GM18873 (cell line): ENCODE measurements around the gene QPCT.
A peak's percentile ranks its signal among the peaks of the same experiment; 100 is the strongest.
"Not testable (repeated sequence)": the region's sequence is repeated elsewhere in the genome, so short reads cannot be mapped to it uniquely, and the experiment has no call there.

Experiments
- ATAC-seq: cut with Tn5 transposase; IDR thresholded peaks from one replicate; pipeline ENCODE4 v1.9.1; 2021; ENCODE audit warnings: mild to moderate bottlenecking, moderate library complexity, moderate number of reproducible peaks; ENCODE audit not compliant: unreplicated experiment, low FRiP score

The QPCT gene

GRCh38 chr2:37356299-37356698, 11.9 kb downstream of the QPCT start:
- ATAC-seq = no peak

GRCh38 chr2:37357069-37357468, 12.6 kb downstream of the QPCT start:
- ATAC-seq = no peak

- ATAC-seq = no peak
These were observed 13.1 kb downstream of the QPCT start for GRCh38 chr2:37357530-37357929.

DNA sequence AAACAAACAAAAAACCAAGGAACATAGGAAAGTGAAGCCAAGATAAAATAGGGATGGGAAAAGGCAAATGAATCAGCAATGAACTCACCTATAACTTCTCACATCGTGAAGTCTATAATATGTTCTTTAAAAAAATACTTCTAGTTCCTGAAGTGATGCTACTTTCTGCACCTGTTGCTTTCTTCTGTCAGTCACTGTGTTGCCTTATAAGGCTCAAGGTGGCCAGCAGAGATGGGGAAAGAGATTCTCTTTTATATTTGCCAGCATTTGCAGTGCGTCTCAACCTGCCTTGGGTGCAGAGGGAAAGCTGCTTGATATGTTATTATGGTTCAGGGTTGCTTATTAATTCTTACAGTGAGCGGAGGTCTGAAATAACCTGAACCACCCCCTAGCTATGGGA, 14.0 kb downstream of the QPCT start:
- ATAC-seq = no peak

DNA sequence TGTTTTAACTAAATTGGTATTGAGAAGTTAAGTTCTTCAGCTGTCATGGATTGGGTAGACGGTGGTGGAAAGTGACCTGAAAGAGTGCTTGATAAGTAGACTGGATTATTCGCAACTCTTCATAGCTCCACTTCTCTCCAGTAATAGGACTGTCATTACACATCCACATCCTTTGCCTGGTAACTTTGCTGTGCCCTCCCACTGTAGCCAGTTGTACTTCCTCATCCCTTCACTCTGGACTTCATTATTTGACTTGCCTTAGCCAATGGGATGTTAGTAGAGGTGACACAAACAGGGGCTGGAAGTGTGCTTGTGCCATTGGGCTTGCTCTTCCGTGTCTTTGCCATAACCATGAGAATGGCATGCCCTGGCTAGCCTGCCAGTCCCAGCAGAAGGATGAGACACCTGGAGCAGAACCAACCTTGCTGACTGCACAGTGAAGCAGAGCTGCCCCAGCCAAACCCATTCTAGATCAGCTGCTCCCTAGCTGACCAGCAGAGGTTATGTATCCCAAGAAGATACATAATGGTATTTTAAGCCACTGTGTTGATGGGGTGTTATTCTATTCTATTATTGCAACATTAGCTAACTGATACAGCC, 16.9 kb downstream of the QPCT start:
- no peak for ATAC-seq

DNA sequence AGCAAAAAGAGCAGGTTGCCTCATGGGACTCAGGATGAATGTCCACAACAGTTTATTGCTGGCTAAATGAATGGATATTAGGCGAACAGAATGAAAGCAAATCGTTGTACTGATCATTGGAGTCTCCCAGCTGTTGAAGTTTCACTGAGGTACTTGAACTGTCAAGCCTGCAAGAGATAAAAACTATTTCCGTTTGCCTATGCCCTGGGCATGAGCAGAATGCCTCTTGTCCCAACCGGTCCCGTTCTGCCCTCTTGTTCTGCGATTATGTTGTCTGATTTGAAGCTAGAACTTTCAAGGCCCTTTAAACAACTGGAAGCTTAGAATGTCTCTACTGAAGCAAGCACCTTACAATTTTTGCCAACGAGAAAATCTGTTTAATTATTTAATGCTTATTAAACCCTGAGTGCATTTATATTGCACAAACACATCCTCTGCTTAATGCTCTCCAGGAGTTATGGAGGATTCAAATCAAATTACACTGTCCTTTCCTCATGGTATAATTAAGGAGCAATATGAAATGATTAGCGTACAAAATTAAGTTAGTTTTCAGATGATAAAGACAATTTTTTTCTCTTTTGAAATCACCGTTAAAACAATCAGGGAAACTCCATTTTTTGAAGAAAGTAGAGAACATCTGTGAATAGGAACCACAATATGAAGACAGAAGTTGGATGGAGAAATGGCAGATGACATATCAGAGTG, 17.7 kb downstream of the QPCT start:
- no peak for ATAC-seq

DNA sequence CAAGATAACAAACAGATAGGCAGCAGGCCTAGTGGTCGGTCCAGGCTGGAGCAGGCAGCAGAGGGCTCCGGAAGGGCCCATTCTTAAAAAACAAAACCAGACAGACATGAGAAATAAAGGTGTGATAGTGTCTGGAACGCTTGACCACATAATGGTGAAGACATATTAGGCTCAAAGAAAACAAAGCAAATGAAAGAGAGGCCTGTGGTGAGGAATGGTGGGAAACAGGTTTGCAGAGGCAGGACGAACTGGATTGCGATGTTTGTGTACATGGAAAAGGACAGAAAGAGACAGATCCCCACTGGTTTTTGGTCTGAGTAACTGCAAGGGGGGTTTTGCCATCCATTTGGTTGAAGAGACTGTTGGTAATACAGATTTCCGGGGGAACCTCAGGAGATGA, 19.9 kb downstream of the QPCT start:
- ATAC-seq = no peak

- ATAC-seq = peak; percentile 95
These were observed 21.2 kb downstream of the QPCT start for GRCh38 chr2:37365669-37366068.

- ATAC-seq = no peak
These were observed 22.3 kb downstream of the QPCT start for GRCh38 chr2:37366773-37367172.

DNA sequence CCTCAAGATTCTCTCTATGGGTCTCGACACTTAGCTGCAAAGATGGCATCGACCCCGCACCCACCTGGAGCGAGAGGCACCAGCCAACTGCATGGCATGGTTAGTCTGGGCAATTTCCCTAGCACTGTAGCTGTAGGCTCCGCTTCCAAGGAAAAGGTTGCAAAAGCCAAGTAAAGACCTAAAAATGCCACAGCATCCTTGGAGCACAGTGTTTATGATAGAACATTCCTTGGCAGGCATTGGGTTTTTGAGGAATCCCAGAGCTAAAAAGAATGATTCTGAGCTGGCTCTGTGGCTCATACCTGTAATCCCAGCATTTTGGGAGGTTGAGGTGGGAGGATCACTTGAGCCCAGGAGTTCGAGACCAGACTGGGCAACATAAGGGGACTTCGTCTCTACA, 22.9 kb downstream of the QPCT start:
- ATAC-seq = no peak

DNA sequence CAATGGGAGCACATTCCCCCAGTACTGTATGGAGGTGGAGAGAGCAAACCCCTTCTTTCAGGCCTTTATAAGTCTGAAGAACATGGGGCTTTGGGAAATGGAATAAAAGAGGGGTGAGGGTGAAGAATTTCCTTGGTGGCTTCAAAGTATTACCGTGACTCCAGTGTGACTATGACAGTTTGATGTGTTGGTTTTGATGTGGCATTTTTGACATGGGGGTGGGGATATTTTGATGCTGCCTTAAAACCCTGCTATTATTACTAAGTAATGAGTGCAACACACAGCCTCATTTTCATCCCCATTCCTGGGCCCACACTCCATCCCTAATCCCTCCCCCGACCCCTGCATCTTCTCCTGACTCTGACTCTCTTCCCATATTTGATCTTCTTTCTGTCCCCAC, 23.6 kb downstream of the QPCT start:
- no peak for ATAC-seq

DNA sequence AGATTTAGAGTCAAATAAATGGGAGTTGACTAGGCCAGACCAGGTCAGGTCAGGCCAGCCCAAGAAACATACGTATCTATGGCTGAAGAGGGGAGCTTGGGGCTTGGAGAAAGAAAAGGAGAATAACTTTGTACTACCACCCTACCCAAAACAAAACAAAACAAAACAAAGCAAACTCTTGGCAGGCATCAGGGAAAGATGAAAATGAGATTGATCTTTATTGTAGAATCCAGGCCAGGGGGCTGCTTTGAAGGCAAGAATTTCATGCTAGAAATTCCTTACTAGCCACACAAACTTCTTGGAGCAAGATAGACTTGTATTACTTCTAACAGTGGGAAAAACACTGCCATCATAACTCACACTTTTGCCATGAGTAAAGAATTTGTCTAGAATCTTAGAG, 26.2 kb downstream of the QPCT start:
- no peak for ATAC-seq

- no peak for ATAC-seq
These were observed 27.6 kb downstream of the QPCT start for GRCh38 chr2:37372000-37372399.

DNA sequence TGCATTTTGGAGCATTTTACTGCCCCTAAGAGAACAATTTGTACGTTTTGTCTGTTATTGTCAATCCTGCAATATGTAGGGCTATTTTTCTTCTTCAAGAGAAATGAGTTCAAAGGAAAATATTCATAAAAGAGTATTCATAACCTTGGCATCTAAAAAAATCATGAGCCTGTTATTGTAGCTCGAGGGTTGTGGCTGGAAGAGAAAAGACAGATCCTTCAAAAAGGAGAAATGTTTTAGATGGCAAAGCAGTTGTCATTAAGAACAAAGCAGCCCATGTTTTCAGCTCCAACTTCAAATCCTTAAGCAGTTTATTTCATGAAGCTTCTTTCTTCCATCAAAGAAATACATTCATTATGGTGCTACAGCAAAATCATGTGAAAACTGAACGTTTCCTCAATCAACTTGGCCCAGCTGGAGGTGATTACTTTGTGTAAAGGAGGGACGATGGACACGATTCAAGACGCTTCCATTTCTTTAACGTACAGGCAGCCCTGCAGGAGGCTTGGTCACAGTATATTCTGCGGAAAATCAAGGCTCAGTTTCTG, 31.4 kb downstream of the QPCT start:
- ATAC-seq = peak; percentile 22

- peak; percentile 88 for ATAC-seq
These were observed 32.2 kb downstream of the QPCT start for GRCh38 chr2:37376421-37377186.

DNA sequence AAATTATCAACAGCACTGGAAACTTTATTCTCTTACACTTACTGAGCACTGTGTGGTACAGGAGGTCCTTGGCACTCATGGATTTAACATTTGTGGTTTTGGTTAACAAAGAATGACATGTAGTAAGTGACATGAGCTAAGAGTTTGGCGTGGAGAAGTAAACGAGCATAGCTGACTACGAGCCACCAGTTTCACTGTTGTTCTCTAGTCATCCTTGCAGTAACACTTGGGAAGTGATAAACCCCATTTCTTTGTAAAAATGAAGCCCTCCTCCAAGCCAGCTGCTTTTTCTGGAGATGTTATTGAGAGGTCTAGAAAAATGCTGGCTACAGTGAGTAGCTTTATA, 32.7 kb downstream of the QPCT start:
- peak; percentile 48 for ATAC-seq

GRCh38 chr2:37378411-37378810, 34.0 kb downstream of the QPCT start:
- ATAC-seq = no peak

DNA sequence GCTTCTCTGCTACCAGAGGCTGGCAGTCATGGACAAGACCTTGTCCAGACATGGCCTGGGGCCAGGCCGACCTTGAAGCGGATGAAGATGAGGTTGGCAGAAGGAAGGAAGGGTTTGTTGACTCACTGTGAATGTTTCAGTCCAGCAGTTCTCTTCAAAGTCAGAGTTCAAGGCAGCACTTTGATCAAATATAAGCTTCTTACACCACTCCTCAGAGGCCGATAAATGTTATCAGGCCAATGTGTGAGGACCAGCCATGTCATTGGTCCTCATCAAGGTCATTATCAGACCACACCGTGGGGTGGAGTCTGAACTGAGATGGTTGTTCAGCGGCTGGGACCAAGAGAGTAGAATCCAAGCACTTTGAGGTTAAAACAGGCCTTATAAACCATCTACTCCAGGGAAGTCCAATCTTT, 35.5 kb downstream of the QPCT start:
- no peak for ATAC-seq

DNA sequence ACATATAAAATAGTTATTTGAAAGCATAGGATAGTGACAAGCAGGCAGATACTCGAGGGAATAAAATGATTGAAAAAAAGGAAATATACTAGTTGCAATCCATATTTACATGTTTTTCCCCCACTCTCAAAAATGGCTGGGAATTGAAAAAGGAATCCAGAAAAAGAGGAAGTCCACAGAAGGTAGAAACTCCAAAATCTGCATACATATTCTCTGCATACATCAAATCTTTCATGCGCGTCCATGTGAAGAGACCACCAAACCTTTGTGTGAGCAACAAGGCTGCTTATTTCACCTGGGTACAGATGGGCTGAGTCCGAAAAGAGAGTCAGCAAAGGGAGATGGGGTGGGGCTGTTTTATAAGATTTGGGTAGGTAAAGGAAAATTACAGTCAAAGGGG, 36.4 kb downstream of the QPCT start:
- not testable (repeated sequence) for ATAC-seq

DNA sequence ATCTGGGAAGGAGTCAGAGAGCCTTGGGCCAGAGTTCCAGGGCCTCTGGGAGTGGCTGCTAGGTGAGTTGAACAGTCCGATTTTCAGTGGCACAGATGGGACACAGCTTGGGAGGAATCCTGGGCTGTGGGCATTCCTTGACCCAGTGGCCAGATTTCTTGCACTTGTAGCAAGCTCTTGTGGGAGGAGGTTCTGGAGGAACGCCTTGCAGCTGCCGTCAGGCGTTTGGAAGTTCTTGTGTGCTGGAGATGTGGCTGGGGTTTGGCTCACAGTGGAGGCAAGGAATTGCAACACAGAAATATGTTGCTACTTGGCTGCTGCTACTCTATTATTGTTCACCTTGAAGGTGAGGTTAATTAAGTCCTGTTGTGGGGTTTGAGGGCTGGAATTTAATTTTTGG, 39.8 kb downstream of the QPCT start:
- ATAC-seq = not testable (repeated sequence)

- ATAC-seq = no peak
These were observed 42.9 kb downstream of the QPCT start for GRCh38 chr2:37387148-37387835.
